MM.1S (cell line): ENCODE data around the gene CDH4.

ENCODE experiments used
- DNase-seq: peaks from one replicate; pipeline ENCODE4 v3.0.0-alpha.2; 2015
- H2AFZ ChIP-seq: fragments of 300-600 bp; sonication (generic); 2 replicates; pipeline ENCODE4 v1.6.0; 2016; ENCODE audit warnings: antibody characterized with exemption, low read length
- H3F3A ChIP-seq: fragments of 300-600 bp; sonication (generic); 2 replicates; pipeline ENCODE4 v1.6.1; 2016; ENCODE audit warnings: mild to moderate bottlenecking, antibody characterized with exemption, low read length, moderate library complexity, mixed read lengths; ENCODE audit not compliant: insufficient read depth
- H3K27ac ChIP-seq: fragments of 300-600 bp; sonication (generic); 2 replicates; pipeline ENCODE4 v1.5.1; 2016; ENCODE audit warnings: mild to moderate bottlenecking, low read length
- H3K27me3 ChIP-seq: fragments of 300-600 bp; sonication (generic); replicated peaks from 2 replicates; pipeline ENCODE4 v1.6.0; 2016; ENCODE audit warnings: low read length; ENCODE audit not compliant: insufficient read depth
- H3K36me3 ChIP-seq: fragments of 300-600 bp; sonication (generic); replicated peaks from 2 replicates; pipeline ENCODE4 v1.6.1; 2016; ENCODE audit warnings: mild to moderate bottlenecking, low read length, mixed read lengths; ENCODE audit not compliant: insufficient read depth
- H3K4me1 ChIP-seq: fragments of 300-600 bp; sonication (generic); 2 replicates; pipeline ENCODE4 v1.6.1; 2016; ENCODE audit warnings: low read length, mixed read lengths
- H3K4me2 ChIP-seq: fragments of 300-600 bp; sonication (generic); 2 replicates; pipeline ENCODE4 v1.6.0; 2016; ENCODE audit warnings: low read depth, low read length
- H3K4me3 ChIP-seq: fragments of 300-600 bp; sonication (generic); 2 replicates; pipeline ENCODE4 v1.5.1; 2016; ENCODE audit warnings: low read length, mixed read lengths
- H3K79me2 ChIP-seq: fragments of 300-600 bp; sonication (generic); 2 replicates; pipeline ENCODE4 v1.6.1; 2016; ENCODE audit warnings: mixed run types, low read length, mixed read lengths
- H3K9ac ChIP-seq: fragments of 300-600 bp; sonication (generic); 2 replicates; pipeline ENCODE4 v1.6.1; 2016; ENCODE audit warnings: low read length, mixed read lengths
- H3K9me2 ChIP-seq: fragments of 300-600 bp; sonication (generic); replicated peaks from 2 replicates; pipeline ENCODE4 v1.6.1; 2016; ENCODE audit warnings: mild to moderate bottlenecking, low read length, mixed read lengths; ENCODE audit not compliant: insufficient read depth
- H3K9me3 ChIP-seq: fragments of 300-600 bp; sonication (generic); replicated peaks from 2 replicates; pipeline ENCODE4 v1.6.1; 2016; ENCODE audit warnings: mild to moderate bottlenecking, low read length, mixed read lengths; ENCODE audit not compliant: insufficient read depth
- H4K20me1 ChIP-seq: fragments of 300-600 bp; sonication (generic); 2 replicates; pipeline ENCODE4 v1.6.1; 2016; ENCODE audit warnings: mild to moderate bottlenecking, low read length, moderate library complexity, mixed read lengths; ENCODE audit not compliant: insufficient read depth
- EZH2 ChIP-seq: fragments of 300-600 bp; sonication (generic); optimal IDR thresholded peaks from 2 replicates; pipeline ENCODE3; 2017; ENCODE audit warnings: low read depth, mild to moderate bottlenecking, antibody characterized with exemption, low read length, mixed read lengths
- EZH2phosphoT487 ChIP-seq: fragments of 300-600 bp; sonication (generic); IDR thresholded peaks from 2 replicates; pipeline ENCODE4 v1.6.1; 2018; ENCODE audit warnings: antibody characterized with exemption, low read length
- TF ChIP-seq, protein P1 (sequence below): fragments of 300-600 bp; sonication (generic); IDR thresholded peaks from 2 replicates; pipeline ENCODE4 v1.5.1; 2016; ENCODE audit warnings: antibody characterized with exemption, low read length, mixed read lengths

CDH4 gene

DNA sequence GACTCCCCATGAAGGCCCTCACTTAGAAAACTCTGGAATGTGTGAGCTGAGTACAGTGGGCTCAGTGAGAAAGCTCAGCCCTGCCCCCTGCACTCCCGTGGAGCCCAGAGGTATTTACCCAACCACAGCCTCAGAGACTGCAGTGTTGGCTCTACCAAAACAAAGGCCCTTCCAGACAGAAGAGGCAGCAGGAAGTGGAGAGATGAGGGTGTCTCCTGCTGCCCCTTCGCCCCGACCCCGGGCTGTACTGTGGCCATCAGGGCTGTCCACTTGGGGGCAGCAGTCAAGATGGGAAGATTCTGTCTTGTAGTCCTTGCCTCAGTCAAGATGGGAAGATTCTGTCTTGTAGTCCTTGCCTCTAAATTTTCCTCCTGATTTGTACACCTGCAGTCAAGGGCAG, 472.3 kb downstream of the CDH4 start:
- Histone ChIP-seq H3K27ac (no peak overlapping the region), H3K9me2 (no peaks in the 10 kb centered on the region), H3K9ac (no peak overlapping the region), H3K4me3 (no peak overlapping the region), H3K4me1 (no peaks in the 10 kb centered on the region), H3K36me3 (no peaks in the 10 kb centered on the region), H3F3A (no peaks in the 10 kb centered on the region), H3K27me3 (peaks cover 58% of the 10 kb centered on the region), H3K9me3 (no peaks in the 10 kb centered on the region), H4K20me1 (no peaks in the 10 kb centered on the region), H3K4me2 (no peak overlapping the region), H3K79me2 (no peaks in the 10 kb centered on the region), H2AFZ (no peak overlapping the region)
- TF ChIP-seq, protein P1, sequence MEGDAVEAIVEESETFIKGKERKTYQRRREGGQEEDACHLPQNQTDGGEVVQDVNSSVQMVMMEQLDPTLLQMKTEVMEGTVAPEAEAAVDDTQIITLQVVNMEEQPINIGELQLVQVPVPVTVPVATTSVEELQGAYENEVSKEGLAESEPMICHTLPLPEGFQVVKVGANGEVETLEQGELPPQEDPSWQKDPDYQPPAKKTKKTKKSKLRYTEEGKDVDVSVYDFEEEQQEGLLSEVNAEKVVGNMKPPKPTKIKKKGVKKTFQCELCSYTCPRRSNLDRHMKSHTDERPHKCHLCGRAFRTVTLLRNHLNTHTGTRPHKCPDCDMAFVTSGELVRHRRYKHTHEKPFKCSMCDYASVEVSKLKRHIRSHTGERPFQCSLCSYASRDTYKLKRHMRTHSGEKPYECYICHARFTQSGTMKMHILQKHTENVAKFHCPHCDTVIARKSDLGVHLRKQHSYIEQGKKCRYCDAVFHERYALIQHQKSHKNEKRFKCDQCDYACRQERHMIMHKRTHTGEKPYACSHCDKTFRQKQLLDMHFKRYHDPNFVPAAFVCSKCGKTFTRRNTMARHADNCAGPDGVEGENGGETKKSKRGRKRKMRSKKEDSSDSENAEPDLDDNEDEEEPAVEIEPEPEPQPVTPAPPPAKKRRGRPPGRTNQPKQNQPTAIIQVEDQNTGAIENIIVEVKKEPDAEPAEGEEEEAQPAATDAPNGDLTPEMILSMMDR, result peak; percentile 18; the same call in 1 of the 2 replicates
- TF ChIP-seq EZH2, result no peak
- DNase-seq, result no peak

DNA sequence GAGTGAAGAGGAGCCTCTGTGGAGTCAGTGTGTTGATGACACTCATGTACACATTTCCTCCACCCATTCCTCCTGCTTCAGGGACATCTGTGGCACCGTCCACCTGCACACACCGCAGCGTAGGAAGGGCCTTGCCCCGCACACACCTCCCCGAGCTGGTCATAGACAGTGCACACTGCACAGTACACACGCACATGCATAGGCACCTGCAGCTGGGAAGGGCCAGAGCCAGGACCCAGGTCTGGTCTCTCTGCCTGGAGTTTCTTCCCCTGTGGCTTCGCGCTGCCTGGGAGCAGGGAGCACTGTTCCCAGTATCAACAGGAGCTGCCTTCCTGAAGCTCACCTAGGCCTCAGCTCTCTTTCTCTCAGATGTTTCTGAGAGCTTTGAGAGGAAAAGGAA, 473.1 kb downstream of the CDH4 start:
- no peaks in the 10 kb centered on the region for H3K9me2 ChIP-seq
- DNase-seq, result no peak
- no peak overlapping the region for H2AFZ ChIP-seq
- H3K9me3 ChIP-seq, result no peaks in the 10 kb centered on the region
- H3F3A ChIP-seq, result no peaks in the 10 kb centered on the region
- no peak overlapping the region for H3K4me2 ChIP-seq
- H3K4me3 ChIP-seq, result no peak overlapping the region
- no peaks in the 10 kb centered on the region for H3K79me2 ChIP-seq
- no peaks in the 10 kb centered on the region for H3K36me3 ChIP-seq
- no peak for TF ChIP-seq EZH2phosphoT487
- TF ChIP-seq, protein P1, result no peak
- TF ChIP-seq EZH2, result no peak
- H3K9ac ChIP-seq, result no peak overlapping the region
- no peaks in the 10 kb centered on the region for H3K4me1 ChIP-seq
- H3K27me3 ChIP-seq, result peaks cover 58% of the 10 kb centered on the region
- H4K20me1 ChIP-seq, result no peaks in the 10 kb centered on the region
- H3K27ac ChIP-seq, result no peak overlapping the region

DNA sequence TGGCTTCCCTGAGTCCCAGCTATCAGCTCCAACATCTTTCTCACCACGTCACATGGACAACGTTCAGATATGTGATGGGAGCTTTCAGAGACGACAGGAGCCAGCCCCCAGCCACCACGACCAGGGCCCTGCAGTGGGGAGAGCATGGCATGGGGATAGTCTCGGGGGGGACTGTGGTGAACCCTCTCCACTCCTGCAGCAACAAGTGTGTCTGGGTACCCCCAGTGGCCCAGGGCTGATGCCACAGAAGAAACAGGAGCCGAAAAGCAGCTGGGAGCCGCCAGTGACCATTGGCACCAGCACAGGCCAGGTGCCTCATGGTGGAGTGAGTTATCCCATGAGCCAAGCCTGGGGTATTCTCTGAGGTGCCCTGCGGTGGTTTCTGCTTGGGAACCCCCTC, 473.9 kb downstream of the CDH4 start:
- Histone ChIP-seq H3K4me3 (no peak overlapping the region), H3K36me3 (no peaks in the 10 kb centered on the region), H3K4me1 (no peaks in the 10 kb centered on the region), H3K9me3 (no peaks in the 10 kb centered on the region), H4K20me1 (no peaks in the 10 kb centered on the region), H2AFZ (no peak overlapping the region), H3K79me2 (no peaks in the 10 kb centered on the region), H3K9me2 (no peaks in the 10 kb centered on the region), H3K27me3 (peaks cover 56% of the 10 kb centered on the region), H3F3A (no peaks in the 10 kb centered on the region), H3K27ac (no peak overlapping the region), H3K4me2 (no peak overlapping the region), H3K9ac (no peak overlapping the region)
- TF ChIP-seq EZH2phosphoT487, result no peak
- TF ChIP-seq, protein P1, result no peak
- TF ChIP-seq EZH2, result no peak
- no peak for DNase-seq
